GM12878 (cell line): ENCODE results near the gene BPIFB3. TPM values are rescaled to one million over a fixed set of nuclear protein-coding genes. Genes with fewer than 3 reads are reported as not detected.

Experiments
- ATAC-seq: fragments of 200-7000 bp; cut with Tn5 transposase; 3 replicates; pipeline ENCODE4 v1.9.1; 2020; ENCODE audit warnings: mild to moderate bottlenecking, moderate library complexity
- BruUV-seq: library from RNA; stranded (reverse); fragments of 400-500 nt; replicated peaks from 2 replicates; lab custom pipeline; 2021; lab: Mats Ljungman, UMichigan
- CTCF ChIA-PET: fragments of 300-600 bp; sonication (Branson Sonifier 250); formaldehyde crosslinking; extraction: SDS; loops from one replicate; lab custom pipeline; 2021; ENCODE audit warnings: inconsistent platforms; lab: Yijun Ruan, JAX
- POLR2A ChIA-PET: fragments of 350-600 bp; formaldehyde crosslinking; extraction: SDS; loops from one replicate; lab custom pipeline; 2021; ENCODE audit warnings: inconsistent platforms; lab: Charles Lee
- RAD21 ChIA-PET: fragments of 300-600 bp; sonication (Branson Sonifier 250); formaldehyde crosslinking; loops from one replicate; lab custom pipeline; 2023; ENCODE audit warnings: antibody characterized with exemption; ENCODE audit not compliant: unreplicated experiment; lab: Charles Lee
- SMC1A ChIA-PET: fragments of 300-600 bp; sonication (Branson Sonifier 250); formaldehyde crosslinking; loops from one replicate; lab custom pipeline; 2023; ENCODE audit not compliant: unreplicated experiment, uncharacterized antibody; lab: Charles Lee
- DNase-seq: peaks from one replicate; pipeline ENCODE4 v3.0.0-alpha.2; 2011; ENCODE audit warnings: low read depth, low spot score
- FAIRE-seq: peaks from 3 replicates; lab custom pipeline; 2011; peaks lifted over from hg19 to GRCh38; lab: Jason Lieb, UNC
- H2AFZ ChIP-seq: 2 replicates; pipeline ENCODE4 v1.6.0; 2011; ENCODE audit warnings: low read depth, low read length, control low read depth; ENCODE audit not compliant: control insufficient read depth
- H3K27ac ChIP-seq: 2 replicates; pipeline ENCODE4 v1.5.1; 2011; ENCODE audit warnings: control low read depth; ENCODE audit not compliant: control insufficient read depth, insufficient read depth
- H3K27me3 ChIP-seq, 2 experiments: replicated peaks in 1 of 2; 2 replicates each; pipeline versions ENCODE4 v1.6.0 to v1.6.1; 2011; ENCODE audit warnings: low read length in 1 of 2; ENCODE audit not compliant: control insufficient read depth in 2 of 2, insufficient read depth in 2 of 2
- H3K36me3 ChIP-seq, 2 experiments: 2 replicates each; pipeline ENCODE4 v1.5.1; 2011; ENCODE audit warnings: low read length in 1 of 2; ENCODE audit not compliant: control insufficient read depth in 2 of 2, insufficient read depth in 2 of 2
- H3K4me1 ChIP-seq: 2 replicates; pipeline ENCODE4 v1.6.1; 2011; ENCODE audit warnings: mild to moderate bottlenecking, low read length, moderate library complexity, mixed read lengths; ENCODE audit not compliant: control insufficient read depth, insufficient read depth
- H3K4me2 ChIP-seq: 2 replicates; pipeline ENCODE4 v1.6.0; 2011; ENCODE audit warnings: control low read depth; ENCODE audit not compliant: control insufficient read depth, insufficient read depth
- H3K4me3 ChIP-seq: fragments of 200-600 bp; sonication (generic); 2 replicates; pipeline ENCODE4 v1.5.1; 2016
- H3K79me2 ChIP-seq: 2 replicates; pipeline ENCODE4 v1.6.0; 2011; ENCODE audit warnings: low read length; ENCODE audit not compliant: control insufficient read depth, insufficient read depth
- H3K9ac ChIP-seq: 2 replicates; pipeline ENCODE4 v1.8.0; 2011; ENCODE audit warnings: low read length, control low read depth, mixed read lengths; ENCODE audit not compliant: control insufficient read depth, insufficient read depth
- H3K9me3 ChIP-seq: replicated peaks from 3 replicates; pipeline ENCODE4 v1.5.1; 2011; ENCODE audit warnings: mild to moderate bottlenecking, low read length; ENCODE audit not compliant: control insufficient read depth, insufficient read depth
- H4K20me1 ChIP-seq: 2 replicates; pipeline ENCODE4 v1.6.0; 2011; ENCODE audit not compliant: control insufficient read depth, insufficient read depth
- ATF2 ChIP-seq: IDR thresholded peaks from 2 replicates; pipeline ENCODE4 v1.6.1; 2012; ENCODE audit warnings: low read length, inconsistent platforms
- BMI1 ChIP-seq: fragments of 450-650 bp; IDR thresholded peaks from 2 replicates; pipeline ENCODE4 v1.6.1; 2016; ENCODE audit warnings: mild to moderate bottlenecking, moderate library complexity, borderline replicate concordance
- CHD1 ChIP-seq: IDR thresholded peaks from 2 replicates; pipeline ENCODE4 v1.6.1; 2012; ENCODE audit warnings: low read depth, low read length, improper control_type of control experiment
- DPF2 ChIP-seq: fragments of 450-650 bp; IDR thresholded peaks from 2 replicates; pipeline ENCODE4 v1.6.1; 2017; ENCODE audit warnings: mild to moderate bottlenecking
- E4F1 ChIP-seq: fragments of 450-650 bp; IDR thresholded peaks from 2 replicates; pipeline ENCODE4 v1.6.1; 2018; ENCODE audit warnings: borderline replicate concordance, mild to moderate bottlenecking; ENCODE audit not compliant: partially characterized antibody
- IKZF1 ChIP-seq: fragments of 450-650 bp; conservative IDR thresholded peaks from 2 replicates; pipeline ENCODE4 v1.6.1; 2017; ENCODE audit warnings: antibody characterized with exemption, mild to moderate bottlenecking
- RFX5 ChIP-seq: IDR thresholded peaks from 2 replicates; pipeline ENCODE4 v1.6.1; 2011; ENCODE audit warnings: low read depth, low read length, improper control_type of control experiment
- WGBS: methylation state at CpG from one replicate; pipeline ENCODE4 v1.1.6; 2016; ENCODE audit warnings: low lambda C conversion rate; ENCODE audit not compliant: insufficient replicate concordance, insufficient coverage; ENCODE audit errors: missing lambda C conversion rate; 5-methylcytosine and 5-hydroxymethylcytosine counted together
- in situ Hi-C: fragments of 300-500 bp; cut with MboI; formaldehyde crosslinking; loops from 9 replicates; pipeline ENCODE4 v1.14.3; 2018; ENCODE audit warnings: mixed read lengths
- intact Hi-C: fragments of 100-400 bp; cut with micrococcal nuclease; formaldehyde crosslinking; loops from one replicate; pipeline ENCODE4 v1.14.2; 2022; ENCODE audit not compliant: unreplicated experiment
- polyA plus RNA-seq, 11 experiments: library from polyadenylated mRNA; depleted of rRNA in 4 of 11; unstranded in 6 of 11; stranded (reverse) in 5 of 11; fragments of >200 nt; fragmentation: Nextera tagmentation in 4 of 11; fragmentation: Illumina TruSeq in 1 of 11; extraction: Ambion mirVana in 4 of 11; extraction: Trizol in 1 of 11; gene quantifications; 1 replicate in 1 of 11; 2 replicates in 10 of 11; pipeline versions ENCODE4 v1.2.1 to v1.2.3, GENCODE V29; 2011 to 2016; ENCODE audit warnings: inconsistent platforms in 2 of 11, missing spikeins in 2 of 11, low read depth in 1 of 11
- total RNA-seq, 4 experiments: library from RNA; depleted of rRNA in 3 of 4; stranded (reverse); fragments of >200 nt in 3 of 4; fragmentation: Illumina TruSeq in 1 of 4; extraction: Trizol in 1 of 4; gene quantifications; 2 replicates each; pipeline versions ENCODE4 v1.2.1 to v1.2.3, GENCODE V29; 2013 to 2021
- TF ChIP-seq, protein P1 (sequence below): fragments of 150-350 bp; IDR thresholded peaks from 2 replicates; pipeline ENCODE4 v1.6.1; 2014; ENCODE audit warnings: mild to moderate bottlenecking, low read depth, low read length
- TF ChIP-seq, protein P2 (sequence below): fragments of 450-650 bp; formaldehyde crosslinking; IDR thresholded peaks from 2 replicates; pipeline ENCODE4 v1.4.0; 2022; ENCODE audit warnings: mild to moderate bottlenecking, moderate library complexity

BPIFB3 gene
- total and polyA plus RNA-seq, 10 of the 15 experiments (the other 5 are each of a cell fraction or from before 2014, with no cell fraction given), result not detected

DNA sequence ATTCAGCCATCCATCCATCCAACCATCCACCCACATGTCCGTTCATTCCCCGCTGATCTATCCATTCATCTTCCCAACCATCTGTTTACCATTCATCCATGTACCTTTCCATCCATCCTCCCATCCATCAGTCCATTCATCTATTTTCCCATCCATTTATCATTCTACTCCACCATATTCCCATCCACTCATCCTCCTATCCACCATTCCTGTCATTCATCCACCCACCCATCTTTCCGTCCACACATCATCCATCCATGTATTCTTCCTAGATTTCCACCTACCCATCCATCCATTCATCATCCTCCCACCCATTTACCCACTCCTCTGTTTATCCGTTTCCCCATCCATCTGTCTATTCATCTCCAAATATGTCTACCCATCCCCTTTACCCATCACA is 15.5 kb upstream of the BPIFB3 start:
- Histone ChIP-seq H3K27ac (no peak overlapping the region), H3K27me3 (no peaks in the 10 kb centered on the region; a peak in 1 of 4 replicates), H3K4me1 (no peaks in the 10 kb centered on the region), H3K9ac (no peak overlapping the region), H2AFZ (no peak overlapping the region), H3K9me3 (no peaks in the 10 kb centered on the region), H3K79me2 (no peaks in the 10 kb centered on the region)
- SMC1A ChIA-PET, result no interaction called here
- no TSS peak for BruUV-seq
- DNase-seq (no peak), ATAC-seq (no peak), FAIRE-seq (no peak)
- intact Hi-C loops, result no loop called here
- RAD21 ChIA-PET, result no interaction called here
- in situ Hi-C loops, result no loop called here
- TF ChIP-seq, protein P1, sequence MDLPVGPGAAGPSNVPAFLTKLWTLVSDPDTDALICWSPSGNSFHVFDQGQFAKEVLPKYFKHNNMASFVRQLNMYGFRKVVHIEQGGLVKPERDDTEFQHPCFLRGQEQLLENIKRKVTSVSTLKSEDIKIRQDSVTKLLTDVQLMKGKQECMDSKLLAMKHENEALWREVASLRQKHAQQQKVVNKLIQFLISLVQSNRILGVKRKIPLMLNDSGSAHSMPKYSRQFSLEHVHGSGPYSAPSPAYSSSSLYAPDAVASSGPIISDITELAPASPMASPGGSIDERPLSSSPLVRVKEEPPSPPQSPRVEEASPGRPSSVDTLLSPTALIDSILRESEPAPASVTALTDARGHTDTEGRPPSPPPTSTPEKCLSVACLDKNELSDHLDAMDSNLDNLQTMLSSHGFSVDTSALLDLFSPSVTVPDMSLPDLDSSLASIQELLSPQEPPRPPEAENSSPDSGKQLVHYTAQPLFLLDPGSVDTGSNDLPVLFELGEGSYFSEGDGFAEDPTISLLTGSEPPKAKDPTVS, result no peak
- TF ChIP-seq E4F1, result peak; percentile 20
- TF ChIP-seq RFX5, result no peak
- TF ChIP-seq CHD1, result no peak
- TF ChIP-seq, protein P2, sequence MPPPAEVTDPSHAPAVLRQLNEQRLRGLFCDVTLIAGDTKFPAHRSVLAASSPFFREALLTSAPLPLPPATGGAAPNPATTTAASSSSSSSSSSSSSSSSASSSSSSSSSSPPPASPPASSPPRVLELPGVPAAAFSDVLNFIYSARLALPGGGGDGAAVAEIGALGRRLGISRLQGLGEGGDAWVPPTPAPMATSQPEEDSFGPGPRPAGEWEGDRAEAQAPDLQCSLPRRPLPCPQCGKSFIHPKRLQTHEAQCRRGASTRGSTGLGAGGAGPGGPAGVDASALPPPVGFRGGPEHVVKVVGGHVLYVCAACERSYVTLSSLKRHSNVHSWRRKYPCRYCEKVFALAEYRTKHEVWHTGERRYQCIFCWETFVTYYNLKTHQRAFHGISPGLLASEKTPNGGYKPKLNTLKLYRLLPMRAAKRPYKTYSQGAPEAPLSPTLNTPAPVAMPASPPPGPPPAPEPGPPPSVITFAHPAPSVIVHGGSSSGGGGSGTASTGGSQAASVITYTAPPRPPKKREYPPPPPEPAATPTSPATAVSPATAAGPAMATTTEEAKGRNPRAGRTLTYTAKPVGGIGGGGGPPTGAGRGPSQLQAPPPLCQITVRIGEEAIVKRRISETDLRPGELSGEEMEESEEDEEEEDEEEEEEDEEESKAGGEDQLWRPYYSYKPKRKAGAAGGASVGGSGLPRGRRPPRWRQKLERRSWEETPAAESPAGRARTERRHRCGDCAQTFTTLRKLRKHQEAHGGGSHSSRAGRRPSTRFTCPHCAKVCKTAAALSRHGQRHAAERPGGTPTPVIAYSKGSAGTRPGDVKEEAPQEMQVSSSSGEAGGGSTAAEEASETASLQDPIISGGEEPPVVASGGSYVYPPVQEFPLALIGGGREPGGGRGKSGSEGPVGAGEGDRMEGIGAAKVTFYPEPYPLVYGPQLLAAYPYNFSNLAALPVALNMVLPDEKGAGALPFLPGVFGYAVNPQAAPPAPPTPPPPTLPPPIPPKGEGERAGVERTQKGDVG, result no peak
- TF ChIP-seq DPF2, result no peak
- no peak for TF ChIP-seq BMI1
- no peak for TF ChIP-seq ATF2
- TF ChIP-seq IKZF1, result no peak
- TF ChIP-seq, all 136 proteins: peak for 1
- no peaks in the 10 kb centered on the region for H3K36me3 ChIP-seq
- no peaks in the 10 kb centered on the region for H4K20me1 ChIP-seq
- ChIA-PET POLR2A (no interaction called here), CTCF (no interaction called here)
- 28% methylated on average over 4 of the region's 4 CpGs for WGBS
- no peak overlapping the region for H3K4me3 ChIP-seq
- H3K4me2 ChIP-seq, result no peak overlapping the region
